Naive thymus-derived CD4-positive, alpha-beta T cell (primary cell): Measurements from ENCODE around the gene SIN3A. TPM values are rescaled to one million over a fixed set of nuclear protein-coding genes. Genes with fewer than 3 reads are reported as not detected.
A peak's percentile ranks its signal among the peaks of the same experiment; 100 is the strongest.
"Not testable (repeated sequence)": the region's sequence is repeated elsewhere in the genome, so short reads cannot be mapped to it uniquely, and the experiment has no call there.

Source experiments
- ATAC-seq: fragments of 150-1000 bp; cut with Tn5 transposase; 2 replicates; pipeline ENCODE4 v1.10.0; 2021; ENCODE audit warnings: mild to moderate bottlenecking, moderate library complexity
- CTCF ChIA-PET: fragments of 350-600 bp; sonication (Branson Sonifier 250); formaldehyde crosslinking; loops from one replicate; lab custom pipeline; 2021; ENCODE audit warnings: antibody characterized with exemption; lab: Charles Lee
- POLR2A ChIA-PET: fragments of 350-600 bp; sonication (Branson Sonifier 250); formaldehyde crosslinking; loops from one replicate; lab custom pipeline; 2021; ENCODE audit warnings: antibody characterized with exemption, inconsistent platforms; lab: Charles Lee
- DNase-seq, 9 donors: peaks; one replicate each; pipeline versions ENCODE4 v3.0.0 to v3.0.0-alpha.2; 2020 to 2022; ENCODE audit warnings: mixed read lengths in 1 of 9
- H3K27ac ChIP-seq: one replicate; pipeline ENCODE4 v1.7.0; 2013; ENCODE audit warnings: mild to moderate bottlenecking, low read depth, low read length, moderate library complexity
- H3K27me3 ChIP-seq, 2 donors: one replicate each; pipeline ENCODE4 v1.7.0; 2013; ENCODE audit warnings: low read length in 2 of 2, mild to moderate bottlenecking in 2 of 2, moderate library complexity in 2 of 2; ENCODE audit not compliant: control insufficient read depth in 2 of 2, insufficient read depth in 2 of 2
- H3K36me3 ChIP-seq, 3 experiments: 1 replicate in 2 of 3; 2 replicates in 1 of 3; pipeline ENCODE4 v1.7.0; 2013; ENCODE audit warnings: low read length in 3 of 3, mild to moderate bottlenecking in 3 of 3, moderate library complexity in 1 of 3; ENCODE audit not compliant: insufficient read depth in 3 of 3, control insufficient read depth in 2 of 3
- H3K4me1 ChIP-seq, 2 donors: one replicate each; pipeline ENCODE4 v1.7.0; 2013; ENCODE audit warnings: low read length in 2 of 2, mild to moderate bottlenecking in 2 of 2, moderate library complexity in 1 of 2; ENCODE audit not compliant: control insufficient read depth in 2 of 2, insufficient read depth in 2 of 2
- H3K4me3 ChIP-seq: 2 replicates; pipeline ENCODE4 v1.7.0; 2013; ENCODE audit warnings: mild to moderate bottlenecking, low read length
- H3K9me3 ChIP-seq, 3 experiments: 1 replicate in 2 of 3; 2 replicates in 1 of 3; pipeline ENCODE4 v1.7.0; 2013; ENCODE audit warnings: low read length in 3 of 3; ENCODE audit not compliant: control insufficient read depth in 2 of 3
- H3K27ac Mint-ChIP-seq, 9 donors: one replicate each; pipeline ENCODE4 v1.8.0; 2020 to 2022; ENCODE audit warnings: mixed read lengths in 9 of 9, mild to moderate bottlenecking in 8 of 9, moderate library complexity in 5 of 9, inconsistent platforms in 2 of 9
- H3K27me3 Mint-ChIP-seq, 5 donors: one replicate each; pipeline ENCODE4 v1.8.0; 2021 to 2022; ENCODE audit warnings: mixed read lengths in 5 of 5, mild to moderate bottlenecking in 1 of 5
- H3K36me3 Mint-ChIP-seq, 5 donors: one replicate each; pipeline ENCODE4 v1.8.0; 2020 to 2022; ENCODE audit warnings: mixed read lengths in 5 of 5, mild to moderate bottlenecking in 3 of 5, inconsistent platforms in 1 of 5
- H3K4me1 Mint-ChIP-seq, 7 donors: one replicate each; pipeline ENCODE4 v1.8.0; 2020 to 2022; ENCODE audit warnings: mixed read lengths in 7 of 7, mild to moderate bottlenecking in 3 of 7, inconsistent platforms in 1 of 7
- H3K4me3 Mint-ChIP-seq, 10 donors: one replicate each; pipeline ENCODE4 v1.8.0; 2020 to 2022; ENCODE audit warnings: mild to moderate bottlenecking in 10 of 10, mixed read lengths in 10 of 10, moderate library complexity in 6 of 10, inconsistent platforms in 2 of 10
- H3K9me3 Mint-ChIP-seq, 11 donors: one replicate each; pipeline ENCODE4 v1.8.0; 2020 to 2022; ENCODE audit warnings: mixed read lengths in 11 of 11, mild to moderate bottlenecking in 4 of 11, inconsistent platforms in 1 of 11, moderate library complexity in 1 of 11
- intact Hi-C, 2 donors: fragments of 100-400 bp; cut with micrococcal nuclease; formaldehyde crosslinking; loops; one replicate each; pipeline ENCODE4 v1.15.1; 2023
- polyA plus RNA-seq, 2 donors: library from polyadenylated mRNA; unstranded; fragments of 300-500 nt; fragmentation: Illumina TruSeq; gene quantifications; one replicate each; pipeline ENCODE4 v1.2.3, GENCODE V29; 2021
- total RNA-seq, 6 experiments: library from RNA in 5 of 6; stranded (reverse) in 5 of 6; gene quantifications; 1 replicate in 5 of 6; 2 replicates in 1 of 6; pipeline ENCODE4 v1.2.3 and lab custom pipeline; 2021 to 2026

Gene SIN3A
- total and polyA plus RNA-seq, 7 experiments from 2014 or later = 18.0 to 139 (median 120) TPM

- H3K4me3 Mint-ChIP-seq = no peak overlapping the region
- Histone ChIP-seq H3K9me3 (peaks cover 0 to 17% (median 0%) of the 10 kb centered on the region in 3 experiments), H3K36me3 (peaks cover 0 to 19% (median 3%) of the 10 kb centered on the region in 3 experiments), H3K4me1 (peaks cover 24 to 28% of the 10 kb centered on the region in 2 donors), H3K27me3 (no peaks in the 10 kb centered on the region), H3K4me3 (no peak overlapping the region), H3K27ac (no peak overlapping the region)
- peak overlapping the region in 6 of 9 donors; percentile 23 to 97 (median 64) for H3K27ac Mint-ChIP-seq
- no peak for DNase-seq
- POLR2A ChIA-PET = interaction anchor here (0.7 to 8.4 kb wide), 5 partner anchors 10 to 273 kb away, joined by 3 to 94 read pairs (median 4); partner anchors contain the start of genes MAN2C1 and SNUPN
- H3K36me3 Mint-ChIP-seq = peaks cover 0 to 36% (median 0%) of the 10 kb centered on the region in 5 donors
- peaks cover 0 to 19% (median 7%) of the 10 kb centered on the region in 11 donors for H3K9me3 Mint-ChIP-seq
- intact Hi-C loops = no loop called here
- no peak for ATAC-seq
- H3K4me1 Mint-ChIP-seq = peaks cover 8 to 32% (median 22%) of the 10 kb centered on the region in 7 donors
- CTCF ChIA-PET = interaction anchor here (1.1 kb wide), 1 partner anchor 15 kb away, joined by 5 read pairs; no protein-coding TSS in a partner anchor
- H3K27me3 Mint-ChIP-seq = peaks cover 0 to 5% (median 0%) of the 10 kb centered on the region in 5 donors
These were observed 99.1 kb downstream of the SIN3A start for GRCh38 chr15:75352186-75353080.

GRCh38 chr15:75350601-75351361 is 100.7 kb downstream of the SIN3A start:
- Mint-ChIP-seq H3K4me1 (peaks cover 17 to 40% (median 31%) of the 10 kb centered on the region in 7 donors), H3K27ac (peak overlapping the region; percentile 90 to 99 (median 97)), H3K9me3 (peaks cover 0 to 19% (median 7%) of the 10 kb centered on the region in 11 donors), H3K27me3 (peaks cover 0 to 19% (median 0%) of the 10 kb centered on the region in 5 donors), H3K36me3 (peaks cover 0 to 42% (median 0%) of the 10 kb centered on the region in 5 donors), H3K4me3 (peak overlapping the region in 3 of 10 donors; percentile 18 to 86 (median 21))
- Histone ChIP-seq H3K27ac (peak overlapping the region; percentile 67), H3K27me3 (no peaks in the 10 kb centered on the region), H3K9me3 (peaks cover 0 to 17% (median 0%) of the 10 kb centered on the region in 3 experiments), H3K4me3 (no peak overlapping the region), H3K36me3 (peaks cover 0 to 9% (median 0%) of the 10 kb centered on the region in 3 experiments), H3K4me1 (peaks cover 29 to 30% of the 10 kb centered on the region in 2 donors)
- CTCF ChIA-PET = interaction anchor here (2.7 kb wide), 1 partner anchor 17 kb away, joined by 15 read pairs; the partner anchor contains the start of gene MAN2C1
- POLR2A ChIA-PET = interaction anchor here (1.0 to 8.4 kb wide), 3 partner anchors 19 to 105 kb away, joined by 3 to 94 read pairs (median 5); partner anchors contain the start of gene MAN2C1
- DNase-seq = peak in 1 of 9 donors; percentile 4
- no peak for ATAC-seq
- intact Hi-C loops = loop anchor here in 1 of 2 donors (2.0 kb wide), 1 partner anchor 18 kb away; the partner anchor contains the start of gene MAN2C1

- H3K4me3 Mint-ChIP-seq = peak overlapping the region; percentile 27 to 88 (median 73)
- intact Hi-C loops = loop anchor here (2.0 to 5.0 kb wide), 2 partner anchors 19 to 102 kb away; partner anchors contain the start of genes MAN2C1 (in 1 of the 2) and SIN3A (in 1 of the 2)
These were observed 101.5 kb downstream of the SIN3A start for GRCh38 chr15:75349851-75350588.

GRCh38 chr15:75349351-75349669 is 102.2 kb downstream of the SIN3A start:
- peak overlapping the region; percentile 50 for H3K27ac ChIP-seq
- not testable (repeated sequence) for H3K27me3 ChIP-seq, DNase-seq, ATAC-seq, H3K4me3 ChIP-seq, H3K36me3 ChIP-seq
- peaks cover 0 to 43% (median 0%) of the 10 kb centered on the region in 5 donors for H3K36me3 Mint-ChIP-seq
- peak overlapping the region; percentile 27 to 88 (median 76) for H3K4me3 Mint-ChIP-seq
- POLR2A ChIA-PET = interaction anchor here (0.8 to 8.4 kb wide), 6 partner anchors 10 to 290 kb away, joined by 3 to 94 read pairs (median 4); partner anchors contain the start of genes COMMD4, IMP3 and MAN2C1
- peaks cover 0 to 19% (median 7%) of the 10 kb centered on the region in 11 donors for H3K9me3 Mint-ChIP-seq
- H3K27ac Mint-ChIP-seq = peak overlapping the region in 7 of 9 donors; percentile 90 to 98 (median 97)
- peaks cover 21 to 45% (median 31%) of the 10 kb centered on the region in 7 donors for H3K4me1 Mint-ChIP-seq
- CTCF ChIA-PET = interaction anchor here (2.7 kb wide), 1 partner anchor 19 kb away, joined by 15 read pairs; the partner anchor contains the start of gene MAN2C1
- H3K9me3 ChIP-seq = peaks cover 0 to 17% (median 0%) of the 10 kb centered on the region in 3 experiments
- H3K4me1 ChIP-seq = peaks cover 29 to 30% of the 10 kb centered on the region in 2 donors
- peaks cover 0 to 26% (median 0%) of the 10 kb centered on the region in 5 donors for H3K27me3 Mint-ChIP-seq
- intact Hi-C loops = loop anchor here in 1 of 2 donors (5.0 kb wide), 1 partner anchor 103 kb away; the partner anchor contains the start of gene SIN3A

More at GRCh38 chr15:75349851-75350588, 101.5 kb downstream of the SIN3A start:
- ChIA-PET CTCF (interaction anchor here (2.7 kb wide), 1 partner anchor 18 kb away, joined by 15 read pairs; the partner anchor contains the start of gene MAN2C1), POLR2A (interaction anchor here (0.9 to 8.4 kb wide), 4 partner anchors 10 to 105 kb away, joined by 3 to 94 read pairs (median 4); partner anchors contain the start of gene MAN2C1)
- Histone ChIP-seq H3K9me3 (peaks cover 0 to 17% (median 0%) of the 10 kb centered on the region in 3 experiments), H3K4me3 (no peak overlapping the region), H3K4me1 (peaks cover 29 to 30% of the 10 kb centered on the region in 2 donors), H3K27ac (peak overlapping the region; percentile 67), H3K27me3 (no peaks in the 10 kb centered on the region), H3K36me3 (peaks cover 0 to 5% (median 0%) of the 10 kb centered on the region in 3 experiments)
- Mint-ChIP-seq H3K36me3 (peaks cover 0 to 43% (median 0%) of the 10 kb centered on the region in 5 donors), H3K27ac (peak overlapping the region; percentile 90 to 99 (median 97)), H3K27me3 (peaks cover 0 to 26% (median 0%) of the 10 kb centered on the region in 5 donors), H3K9me3 (peaks cover 0 to 19% (median 7%) of the 10 kb centered on the region in 11 donors), H3K4me1 (peaks cover 22 to 45% (median 31%) of the 10 kb centered on the region in 7 donors)
- ATAC-seq (peak; percentile 89), DNase-seq (peak; percentile 48 to 93 (median 87))
